GM12878 (cell line): ENCODE measurements around the gene HIVEP3. TPM values are rescaled to one million over a fixed set of nuclear protein-coding genes. Genes with fewer than 3 reads are reported as not detected.

ENCODE experiments used
- ATAC-seq: fragments of 200-7000 bp; cut with Tn5 transposase; 3 replicates; pipeline ENCODE4 v1.9.1; 2020; ENCODE audit warnings: mild to moderate bottlenecking, moderate library complexity
- BruUV-seq: library from RNA; stranded (reverse); fragments of 400-500 nt; replicated peaks from 2 replicates; lab custom pipeline; 2021; lab: Mats Ljungman, UMichigan
- CTCF ChIA-PET: fragments of 300-600 bp; sonication (Branson Sonifier 250); formaldehyde crosslinking; extraction: SDS; loops from one replicate; lab custom pipeline; 2021; ENCODE audit warnings: inconsistent platforms; lab: Yijun Ruan, JAX
- POLR2A ChIA-PET: fragments of 350-600 bp; formaldehyde crosslinking; extraction: SDS; loops from one replicate; lab custom pipeline; 2021; ENCODE audit warnings: inconsistent platforms; lab: Charles Lee
- RAD21 ChIA-PET: fragments of 300-600 bp; sonication (Branson Sonifier 250); formaldehyde crosslinking; loops from one replicate; lab custom pipeline; 2023; ENCODE audit warnings: antibody characterized with exemption; ENCODE audit not compliant: unreplicated experiment; lab: Charles Lee
- SMC1A ChIA-PET: fragments of 300-600 bp; sonication (Branson Sonifier 250); formaldehyde crosslinking; loops from one replicate; lab custom pipeline; 2023; ENCODE audit not compliant: unreplicated experiment, uncharacterized antibody; lab: Charles Lee
- DNase-seq: peaks from one replicate; pipeline ENCODE4 v3.0.0-alpha.2; 2011; ENCODE audit warnings: low read depth, low spot score
- FAIRE-seq: peaks from 3 replicates; lab custom pipeline; 2011; peaks lifted over from hg19 to GRCh38; lab: Jason Lieb, UNC
- H2AFZ ChIP-seq: 2 replicates; pipeline ENCODE4 v1.6.0; 2011; ENCODE audit warnings: low read depth, low read length, control low read depth; ENCODE audit not compliant: control insufficient read depth
- H3K27ac ChIP-seq: 2 replicates; pipeline ENCODE4 v1.5.1; 2011; ENCODE audit warnings: control low read depth; ENCODE audit not compliant: control insufficient read depth, insufficient read depth
- H3K27me3 ChIP-seq, 2 experiments: replicated peaks in 1 of 2; 2 replicates each; pipeline versions ENCODE4 v1.6.0 to v1.6.1; 2011; ENCODE audit warnings: low read length in 1 of 2; ENCODE audit not compliant: control insufficient read depth in 2 of 2, insufficient read depth in 2 of 2
- H3K36me3 ChIP-seq, 2 experiments: 2 replicates each; pipeline ENCODE4 v1.5.1; 2011; ENCODE audit warnings: low read length in 1 of 2; ENCODE audit not compliant: control insufficient read depth in 2 of 2, insufficient read depth in 2 of 2
- H3K4me1 ChIP-seq: 2 replicates; pipeline ENCODE4 v1.6.1; 2011; ENCODE audit warnings: mild to moderate bottlenecking, low read length, moderate library complexity, mixed read lengths; ENCODE audit not compliant: control insufficient read depth, insufficient read depth
- H3K4me2 ChIP-seq: 2 replicates; pipeline ENCODE4 v1.6.0; 2011; ENCODE audit warnings: control low read depth; ENCODE audit not compliant: control insufficient read depth, insufficient read depth
- H3K4me3 ChIP-seq: fragments of 200-600 bp; sonication (generic); 2 replicates; pipeline ENCODE4 v1.5.1; 2016
- H3K79me2 ChIP-seq: 2 replicates; pipeline ENCODE4 v1.6.0; 2011; ENCODE audit warnings: low read length; ENCODE audit not compliant: control insufficient read depth, insufficient read depth
- H3K9ac ChIP-seq: 2 replicates; pipeline ENCODE4 v1.8.0; 2011; ENCODE audit warnings: low read length, control low read depth, mixed read lengths; ENCODE audit not compliant: control insufficient read depth, insufficient read depth
- H3K9me3 ChIP-seq: replicated peaks from 3 replicates; pipeline ENCODE4 v1.5.1; 2011; ENCODE audit warnings: mild to moderate bottlenecking, low read length; ENCODE audit not compliant: control insufficient read depth, insufficient read depth
- H4K20me1 ChIP-seq: 2 replicates; pipeline ENCODE4 v1.6.0; 2011; ENCODE audit not compliant: control insufficient read depth, insufficient read depth
- BHLHE40 ChIP-seq, 2 experiments: fragments of 450-650 bp in 1 of 2; IDR thresholded peaks; 2 replicates each; pipeline ENCODE4 v1.6.1; 2011 to 2017; ENCODE audit warnings: low read depth in 2 of 2, borderline replicate concordance in 1 of 2, improper control_type of control experiment in 1 of 2, low read length in 1 of 2, mild to moderate bottlenecking in 1 of 2
- BMI1 ChIP-seq: fragments of 450-650 bp; IDR thresholded peaks from 2 replicates; pipeline ENCODE4 v1.6.1; 2016; ENCODE audit warnings: mild to moderate bottlenecking, moderate library complexity, borderline replicate concordance
- CHD1 ChIP-seq: IDR thresholded peaks from 2 replicates; pipeline ENCODE4 v1.6.1; 2012; ENCODE audit warnings: low read depth, low read length, improper control_type of control experiment
- ETV6 ChIP-seq, 2 experiments: fragments of 450-650 bp in 1 of 2; IDR thresholded peaks in 1 of 2; conservative IDR thresholded peaks in 1 of 2; 2 replicates each; pipeline ENCODE4 v1.6.1; 2014; ENCODE audit warnings: antibody characterized with exemption in 1 of 2, borderline replicate concordance in 1 of 2, low read depth in 1 of 2, mild to moderate bottlenecking in 1 of 2, moderate library complexity in 1 of 2
- GATAD2B ChIP-seq: fragments of 450-650 bp; conservative IDR thresholded peaks from 2 replicates; pipeline ENCODE4 v1.6.1; 2017; ENCODE audit warnings: low read depth, mild to moderate bottlenecking, moderate library complexity
- HDAC6 ChIP-seq: fragments of 200-600 bp; sonication (generic); IDR thresholded peaks from one replicate; pipeline ENCODE4 v1.8.0; 2017; ENCODE audit warnings: antibody characterized with exemption; ENCODE audit not compliant: unreplicated experiment
- KLF5 ChIP-seq: fragments of 450-650 bp; IDR thresholded peaks from 2 replicates; pipeline ENCODE4 v1.6.1; 2014; ENCODE audit warnings: mild to moderate bottlenecking; ENCODE audit not compliant: partially characterized antibody
- MEF2B ChIP-seq: fragments of 450-650 bp; IDR thresholded peaks from 2 replicates; pipeline ENCODE4 v1.6.1; 2018; ENCODE audit warnings: mild to moderate bottlenecking, moderate library complexity; ENCODE audit not compliant: partially characterized antibody, poor library complexity, severe bottlenecking
- NBN ChIP-seq: fragments of 450-650 bp; IDR thresholded peaks from 2 replicates; pipeline ENCODE4 v1.6.1; 2016
- RAD21 ChIP-seq: IDR thresholded peaks from 2 replicates; pipeline ENCODE4 v1.6.1; 2011; ENCODE audit warnings: mild to moderate bottlenecking, low read depth, low read length, moderate library complexity; ENCODE audit not compliant: insufficient read depth
- RFX5 ChIP-seq: IDR thresholded peaks from 2 replicates; pipeline ENCODE4 v1.6.1; 2011; ENCODE audit warnings: low read depth, low read length, improper control_type of control experiment
- TARDBP ChIP-seq: IDR thresholded peaks from 2 replicates; pipeline ENCODE4 v1.6.1; 2016; ENCODE audit warnings: borderline replicate concordance
- TCF12 ChIP-seq: IDR thresholded peaks from 2 replicates; pipeline ENCODE4 v1.6.1; 2011; ENCODE audit warnings: low read depth, mild to moderate bottlenecking, low read length
- TCF7 ChIP-seq: IDR thresholded peaks from 2 replicates; pipeline ENCODE4 v1.6.1; 2014; ENCODE audit warnings: antibody characterized with exemption, borderline replicate concordance
- ZNF24 ChIP-seq: fragments of 450-650 bp; IDR thresholded peaks from 2 replicates; pipeline ENCODE4 v1.6.1; 2017; ENCODE audit warnings: antibody characterized with exemption, mild to moderate bottlenecking
- WGBS: methylation state at CpG from one replicate; pipeline ENCODE4 v1.1.6; 2016; ENCODE audit warnings: low lambda C conversion rate; ENCODE audit not compliant: insufficient replicate concordance, insufficient coverage; ENCODE audit errors: missing lambda C conversion rate; 5-methylcytosine and 5-hydroxymethylcytosine counted together
- in situ Hi-C: fragments of 300-500 bp; cut with MboI; formaldehyde crosslinking; loops from 9 replicates; pipeline ENCODE4 v1.14.3; 2018; ENCODE audit warnings: mixed read lengths
- intact Hi-C: fragments of 100-400 bp; cut with micrococcal nuclease; formaldehyde crosslinking; loops from one replicate; pipeline ENCODE4 v1.14.2; 2022; ENCODE audit not compliant: unreplicated experiment
- polyA plus RNA-seq, 11 experiments: library from polyadenylated mRNA; depleted of rRNA in 4 of 11; unstranded in 6 of 11; stranded (reverse) in 5 of 11; fragments of >200 nt; fragmentation: Nextera tagmentation in 4 of 11; fragmentation: Illumina TruSeq in 1 of 11; extraction: Ambion mirVana in 4 of 11; extraction: Trizol in 1 of 11; gene quantifications; 1 replicate in 1 of 11; 2 replicates in 10 of 11; pipeline versions ENCODE4 v1.2.1 to v1.2.3, GENCODE V29; 2011 to 2016; ENCODE audit warnings: inconsistent platforms in 2 of 11, missing spikeins in 2 of 11, low read depth in 1 of 11
- total RNA-seq, 4 experiments: library from RNA; depleted of rRNA in 3 of 4; stranded (reverse); fragments of >200 nt in 3 of 4; fragmentation: Illumina TruSeq in 1 of 4; extraction: Trizol in 1 of 4; gene quantifications; 2 replicates each; pipeline versions ENCODE4 v1.2.1 to v1.2.3, GENCODE V29; 2013 to 2021
- TF ChIP-seq, protein P1 (sequence below): IDR thresholded peaks from 2 replicates; pipeline ENCODE4 v1.6.1; 2012; ENCODE audit warnings: low read depth, low read length, improper control_type of control experiment
- TF ChIP-seq, protein P2 (sequence below): fragments of 450-650 bp; formaldehyde crosslinking; IDR thresholded peaks from 2 replicates; pipeline ENCODE4 v1.4.0; 2020; ENCODE audit warnings: mild to moderate bottlenecking, moderate library complexity

The HIVEP3 gene
- total and polyA plus RNA-seq, 10 of the 15 experiments (the other 5 are each of a cell fraction or from before 2014, with no cell fraction given), result 1.8 to 13.6 (median 3.8) TPM

- TF ChIP-seq RAD21, result no peak
- TF ChIP-seq, protein P1, sequence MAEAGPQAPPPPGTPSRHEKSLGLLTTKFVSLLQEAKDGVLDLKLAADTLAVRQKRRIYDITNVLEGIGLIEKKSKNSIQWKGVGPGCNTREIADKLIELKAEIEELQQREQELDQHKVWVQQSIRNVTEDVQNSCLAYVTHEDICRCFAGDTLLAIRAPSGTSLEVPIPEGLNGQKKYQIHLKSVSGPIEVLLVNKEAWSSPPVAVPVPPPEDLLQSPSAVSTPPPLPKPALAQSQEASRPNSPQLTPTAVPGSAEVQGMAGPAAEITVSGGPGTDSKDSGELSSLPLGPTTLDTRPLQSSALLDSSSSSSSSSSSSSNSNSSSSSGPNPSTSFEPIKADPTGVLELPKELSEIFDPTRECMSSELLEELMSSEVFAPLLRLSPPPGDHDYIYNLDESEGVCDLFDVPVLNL, result no peak
- TF ChIP-seq RFX5, result no peak
- TF ChIP-seq NBN, result no peak
- TF ChIP-seq ETV6 (conservative IDR thresholded peaks at IDR 0.05 in 1 of 2, IDR thresholded peaks at IDR 0.05 in 1 of 2; ENCODE audit: borderline replicate concordance in 1 of 2, low read depth in 1 of 2), result no peak
- TF ChIP-seq GATAD2B, result no peak
- no peak for TF ChIP-seq TARDBP
- TF ChIP-seq, all 136 proteins: peak for 0
These were observed 383.4 kb downstream of the HIVEP3 start (continued) for GRCh38 chr1:41535276-41535675.

DNA sequence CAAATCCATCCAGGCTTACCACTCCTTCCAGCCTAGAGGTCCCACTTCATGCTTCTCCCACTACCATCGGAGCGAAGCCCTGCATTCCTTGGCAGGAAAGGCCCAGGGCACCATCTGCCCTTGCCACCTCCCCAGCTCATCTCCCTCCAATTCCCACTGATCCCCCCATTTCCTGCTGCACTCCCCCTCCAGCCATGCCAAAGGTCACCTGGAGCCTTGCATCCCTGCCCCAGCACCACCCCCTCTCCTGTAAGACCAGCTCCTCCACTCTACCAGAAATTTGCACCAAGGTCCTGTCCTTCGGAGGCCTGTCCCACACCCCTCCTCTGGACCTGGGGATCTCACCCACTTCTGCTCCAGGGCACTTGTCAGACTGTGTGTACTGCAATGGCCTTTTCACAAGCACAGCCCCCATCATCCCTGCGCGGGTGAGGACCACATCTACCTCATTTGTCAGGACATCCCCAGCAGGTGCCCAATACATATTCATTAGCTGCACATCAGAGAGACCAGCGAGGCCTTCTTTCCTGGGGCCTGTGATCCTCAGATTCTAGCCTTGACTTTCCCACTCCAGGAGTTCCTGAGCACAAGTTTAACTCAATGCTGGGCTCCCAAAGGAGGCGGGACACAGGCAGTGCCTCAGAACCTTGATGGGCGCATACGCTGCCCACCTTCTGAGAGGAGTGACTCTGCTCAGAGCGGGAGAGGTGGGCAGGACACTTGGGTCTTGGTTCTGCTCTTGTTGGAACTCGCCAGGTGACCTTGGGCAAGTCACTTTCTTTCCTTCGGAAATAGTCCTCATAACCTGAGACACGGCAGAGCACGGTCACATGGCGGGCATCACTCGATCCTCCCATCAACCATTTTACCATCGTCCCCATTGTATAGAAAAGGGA is 384.3 kb downstream of the HIVEP3 start:
- no peak overlapping the region for H3K9ac ChIP-seq
- SMC1A ChIA-PET, result no interaction called here
- H4K20me1 ChIP-seq, result no peaks in the 10 kb centered on the region
- no peaks in the 10 kb centered on the region for H3K4me1 ChIP-seq
- H3K79me2 ChIP-seq, result no peaks in the 10 kb centered on the region
- intact Hi-C loops, result no loop called here
- H3K4me2 ChIP-seq, result no peak overlapping the region
- H2AFZ ChIP-seq, result no peak overlapping the region
- FAIRE-seq (no peak), DNase-seq (no peak), ATAC-seq (no peak)
- RAD21 ChIA-PET, result no interaction called here
- CTCF ChIA-PET, result no interaction called here
- no TSS peak for BruUV-seq
- 71% methylated on average over 16 of the region's 17 CpGs for whole genome bisulfite sequencing
- H3K4me3 ChIP-seq, result no peak overlapping the region
- H3K9me3 ChIP-seq, result no peaks in the 10 kb centered on the region; the same call in 2 of the 3 replicates
- no peaks in the 10 kb centered on the region for H3K36me3 ChIP-seq
- in situ Hi-C loops, result no loop called here
- no peak overlapping the region for H3K27ac ChIP-seq
- no peaks in the 10 kb centered on the region for H3K27me3 ChIP-seq
- POLR2A ChIA-PET, result no interaction called here
- TF ChIP-seq TCF7, result no peak
- TF ChIP-seq CHD1, result no peak
- no peak for TF ChIP-seq MEF2B
- TF ChIP-seq BHLHE40 (IDR thresholded peaks at IDR 0.05; ENCODE audit: borderline replicate concordance in 1 of 2, low read depth in 2 of 2, low read length in 1 of 2), result no peak
- TF ChIP-seq KLF5, result no peak
- TF ChIP-seq BMI1, result no peak
- no peak for TF ChIP-seq HDAC6
- TF ChIP-seq, protein P2, sequence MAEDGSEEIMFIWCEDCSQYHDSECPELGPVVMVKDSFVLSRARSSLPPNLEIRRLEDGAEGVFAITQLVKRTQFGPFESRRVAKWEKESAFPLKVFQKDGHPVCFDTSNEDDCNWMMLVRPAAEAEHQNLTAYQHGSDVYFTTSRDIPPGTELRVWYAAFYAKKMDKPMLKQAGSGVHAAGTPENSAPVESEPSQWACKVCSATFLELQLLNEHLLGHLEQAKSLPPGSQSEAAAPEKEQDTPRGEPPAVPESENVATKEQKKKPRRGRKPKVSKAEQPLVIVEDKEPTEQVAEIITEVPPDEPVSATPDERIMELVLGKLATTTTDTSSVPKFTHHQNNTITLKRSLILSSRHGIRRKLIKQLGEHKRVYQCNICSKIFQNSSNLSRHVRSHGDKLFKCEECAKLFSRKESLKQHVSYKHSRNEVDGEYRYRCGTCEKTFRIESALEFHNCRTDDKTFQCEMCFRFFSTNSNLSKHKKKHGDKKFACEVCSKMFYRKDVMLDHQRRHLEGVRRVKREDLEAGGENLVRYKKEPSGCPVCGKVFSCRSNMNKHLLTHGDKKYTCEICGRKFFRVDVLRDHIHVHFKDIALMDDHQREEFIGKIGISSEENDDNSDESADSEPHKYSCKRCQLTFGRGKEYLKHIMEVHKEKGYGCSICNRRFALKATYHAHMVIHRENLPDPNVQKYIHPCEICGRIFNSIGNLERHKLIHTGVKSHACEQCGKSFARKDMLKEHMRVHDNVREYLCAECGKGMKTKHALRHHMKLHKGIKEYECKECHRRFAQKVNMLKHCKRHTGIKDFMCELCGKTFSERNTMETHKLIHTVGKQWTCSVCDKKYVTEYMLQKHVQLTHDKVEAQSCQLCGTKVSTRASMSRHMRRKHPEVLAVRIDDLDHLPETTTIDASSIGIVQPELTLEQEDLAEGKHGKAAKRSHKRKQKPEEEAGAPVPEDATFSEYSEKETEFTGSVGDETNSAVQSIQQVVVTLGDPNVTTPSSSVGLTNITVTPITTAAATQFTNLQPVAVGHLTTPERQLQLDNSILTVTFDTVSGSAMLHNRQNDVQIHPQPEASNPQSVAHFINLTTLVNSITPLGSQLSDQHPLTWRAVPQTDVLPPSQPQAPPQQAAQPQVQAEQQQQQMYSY (CRISPR knock-in tag), result no peak
- TF ChIP-seq TCF12, result no peak
- TF ChIP-seq ZNF24, result no peak
